ENCODE measurements around the gene OGA.

Gene OGA

DNA sequence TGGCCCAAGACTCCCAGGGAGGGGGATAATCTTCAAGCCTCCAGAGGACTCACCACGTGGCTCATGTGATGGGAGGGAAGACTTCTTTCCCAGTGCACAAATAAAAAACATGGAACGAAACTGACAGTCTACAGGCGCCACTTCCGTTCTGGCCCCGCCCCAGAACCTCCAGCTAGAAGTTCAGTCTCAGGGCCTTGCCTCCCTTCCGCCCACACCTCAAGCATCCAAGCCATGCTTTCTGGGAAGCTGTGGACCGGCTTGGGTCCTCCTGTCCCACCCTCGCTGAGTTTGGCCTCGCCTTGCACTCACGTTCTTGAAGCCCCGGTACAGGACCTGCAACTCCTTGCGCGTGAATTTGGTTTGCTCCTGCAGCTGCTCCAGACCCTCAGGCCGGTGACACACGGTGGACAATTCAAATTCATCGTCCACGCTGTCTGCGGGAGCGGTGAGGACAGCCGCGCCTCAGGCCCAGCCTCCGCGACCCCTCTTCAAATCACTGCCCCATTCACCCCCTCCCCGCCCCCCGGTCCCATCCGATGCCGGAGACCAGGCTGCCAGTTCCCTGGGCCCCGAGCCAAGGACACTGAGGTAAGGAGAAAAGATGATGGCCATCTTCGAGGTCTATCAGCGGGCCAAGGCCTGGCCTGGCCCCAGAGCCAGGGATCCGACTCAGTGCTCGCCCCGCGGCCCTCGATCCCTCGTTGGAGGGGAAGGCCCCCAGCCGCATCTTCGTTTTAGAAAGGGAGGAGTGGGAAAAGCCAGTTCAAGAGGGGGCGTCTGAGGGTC lies 10.7 kb upstream of the OGA start:
- ATAC-seq = no peak
- Mint-ChIP-seq H3K4me1 (peaks cover 47% of the 10 kb centered on the region), H3K36me3 (peaks cover 15% of the 10 kb centered on the region), H3K27ac (no peak overlapping the region), H3K4me3 (peak overlapping the region; percentile 81), H3K9me3 (no peaks in the 10 kb centered on the region)
- DNase-seq (ENCODE audit: low spot score in 2 of 2) = no peak

DNA sequence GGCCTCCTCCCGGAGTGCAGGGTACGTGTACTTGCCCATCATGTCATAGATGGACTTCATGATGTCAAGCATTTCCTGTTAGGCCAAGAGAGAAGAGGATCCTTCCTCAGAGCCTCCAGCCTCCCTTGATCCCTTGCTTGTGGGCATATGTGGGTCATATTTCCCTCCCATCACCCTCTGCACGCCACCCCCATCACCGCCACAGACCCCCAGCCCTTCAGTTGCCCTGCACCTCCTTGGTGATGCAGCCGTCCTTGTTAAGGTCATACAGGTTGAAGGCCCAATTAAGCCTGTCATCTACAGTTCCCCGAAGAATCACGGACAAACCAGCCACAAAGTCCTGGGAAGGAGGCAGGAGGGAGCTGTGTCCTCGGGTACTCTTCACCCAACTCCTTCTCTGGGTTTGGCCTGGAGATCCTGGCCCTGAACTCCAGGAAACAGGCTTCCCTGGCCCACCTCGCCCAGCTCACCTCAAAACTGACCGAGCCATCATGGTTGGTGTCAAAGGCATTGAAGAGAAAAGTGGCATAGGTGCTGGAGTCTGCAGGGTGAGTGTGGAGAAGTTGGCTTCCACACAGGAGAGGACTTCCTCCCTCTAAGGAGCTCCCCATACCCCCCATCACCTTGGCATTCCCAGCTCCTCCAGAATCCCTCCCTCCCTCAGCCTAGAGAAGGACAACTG lies 9.8 kb upstream of the OGA start:
- peaks cover 38% of the 10 kb centered on the region for H3K4me1 Mint-ChIP-seq
- peaks cover 15% of the 10 kb centered on the region for H3K36me3 Mint-ChIP-seq
- no peak for ATAC-seq
- DNase-seq (ENCODE audit: low spot score in 2 of 2) = no peak
- no peaks in the 10 kb centered on the region for H3K9me3 Mint-ChIP-seq
- no peak overlapping the region for H3K4me3 Mint-ChIP-seq
- H3K27ac Mint-ChIP-seq = no peak overlapping the region

DNA sequence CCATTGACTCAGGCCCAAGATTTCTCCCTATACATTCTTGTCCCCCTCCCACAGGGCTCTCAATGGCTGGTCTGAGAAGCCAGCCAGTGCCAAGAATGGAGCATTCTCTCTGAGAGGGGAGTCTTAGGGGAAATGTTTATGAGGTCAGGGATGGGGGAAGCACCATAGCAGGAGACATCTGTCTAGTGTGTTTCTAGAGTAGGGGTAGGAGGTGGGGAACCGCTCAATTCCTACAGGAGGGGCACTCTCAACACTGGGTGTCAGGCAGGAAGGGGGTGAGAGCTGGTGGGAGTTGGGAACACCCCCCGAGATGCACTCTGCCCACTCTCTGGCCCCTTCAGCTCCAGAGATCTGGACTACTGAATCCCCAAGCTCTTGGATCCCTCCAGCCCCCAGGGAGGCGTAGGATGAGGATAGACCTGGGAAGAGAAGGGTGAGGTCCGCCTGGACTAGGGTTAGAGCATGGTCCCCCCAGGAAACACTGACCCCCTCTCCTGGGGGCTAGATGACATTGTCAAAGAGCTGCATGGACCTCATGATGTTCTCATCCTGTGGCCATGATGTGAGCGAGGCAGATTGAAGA lies 8.7 kb upstream of the OGA start:
- ATAC-seq = no peak
- no peak overlapping the region for H3K27ac Mint-ChIP-seq
- no peak overlapping the region for H3K4me3 Mint-ChIP-seq
- H3K36me3 Mint-ChIP-seq = peaks cover 15% of the 10 kb centered on the region
- no peaks in the 10 kb centered on the region for H3K9me3 Mint-ChIP-seq
- DNase-seq (ENCODE audit: low spot score in 2 of 2) = no peak
- peaks cover 30% of the 10 kb centered on the region for H3K4me1 Mint-ChIP-seq

DNA sequence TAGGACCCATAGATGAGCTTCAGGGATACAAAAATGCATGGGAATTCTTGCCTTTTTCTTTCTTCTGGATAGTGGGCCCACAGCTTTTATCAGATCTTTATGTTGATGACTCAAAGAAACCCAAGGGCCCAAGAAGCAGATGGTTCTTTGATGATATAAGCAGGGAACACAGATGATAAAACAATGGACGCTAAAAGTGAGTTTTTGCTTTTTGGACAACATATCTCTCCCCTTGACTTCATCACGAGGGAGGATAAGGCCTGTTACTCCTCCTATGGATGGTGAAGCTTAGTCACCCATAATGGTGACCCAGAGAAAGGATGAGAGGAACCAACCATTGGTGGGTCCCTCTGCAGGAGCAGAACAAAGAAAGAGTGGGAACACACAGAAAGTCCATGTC lies 6.5 kb upstream of the OGA start:
- no peaks in the 10 kb centered on the region for H3K36me3 Mint-ChIP-seq
- H3K9me3 Mint-ChIP-seq = no peaks in the 10 kb centered on the region
- peaks cover 21% of the 10 kb centered on the region for H3K4me1 Mint-ChIP-seq
- H3K4me3 Mint-ChIP-seq = no peak overlapping the region
- no peak for DNase-seq (ENCODE audit: low spot score in 2 of 2)
- ATAC-seq = no peak
- H3K27ac Mint-ChIP-seq = no peak overlapping the region

DNA sequence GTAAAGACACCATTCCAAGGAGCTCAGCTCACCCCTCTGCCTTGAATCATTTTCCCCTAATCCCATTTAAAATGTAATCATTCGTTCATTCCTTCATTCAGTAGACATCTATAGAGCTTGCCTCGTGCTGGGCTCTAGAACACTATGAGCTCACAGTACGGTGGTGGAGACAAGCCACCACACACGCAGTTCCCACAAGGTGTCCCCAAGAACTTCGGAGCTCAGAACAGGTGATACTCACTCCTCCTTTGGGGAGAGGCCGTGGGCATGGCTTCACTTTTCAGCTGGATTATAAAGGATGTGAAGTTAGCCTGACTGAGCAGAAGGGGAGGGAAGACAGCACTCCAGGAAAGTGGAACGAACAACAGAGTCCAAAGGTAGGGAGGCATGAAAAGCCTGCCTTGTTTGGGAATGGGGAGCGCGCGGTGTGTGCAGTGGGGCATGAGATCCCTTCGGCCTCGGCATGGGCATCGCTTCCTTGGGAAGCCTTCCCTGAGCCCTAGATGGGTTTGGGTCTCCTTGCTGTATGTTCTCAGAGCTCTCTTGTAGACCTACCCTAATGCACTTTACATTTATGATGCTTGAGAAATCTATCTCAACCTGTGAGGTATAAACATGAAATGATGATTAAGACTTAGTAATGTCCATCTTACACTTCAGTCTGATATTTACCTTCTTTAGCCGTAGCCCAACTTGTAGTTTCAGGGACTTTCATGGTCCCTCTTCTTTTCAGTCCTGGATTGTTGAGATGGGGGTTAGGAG lies 809 bp upstream of the OGA start:
- Mint-ChIP-seq H3K4me1 (peaks cover 37% of the 10 kb centered on the region), H3K4me3 (peak overlapping the region; percentile 94)
- ATAC-seq = peak; percentile 63

DNA sequence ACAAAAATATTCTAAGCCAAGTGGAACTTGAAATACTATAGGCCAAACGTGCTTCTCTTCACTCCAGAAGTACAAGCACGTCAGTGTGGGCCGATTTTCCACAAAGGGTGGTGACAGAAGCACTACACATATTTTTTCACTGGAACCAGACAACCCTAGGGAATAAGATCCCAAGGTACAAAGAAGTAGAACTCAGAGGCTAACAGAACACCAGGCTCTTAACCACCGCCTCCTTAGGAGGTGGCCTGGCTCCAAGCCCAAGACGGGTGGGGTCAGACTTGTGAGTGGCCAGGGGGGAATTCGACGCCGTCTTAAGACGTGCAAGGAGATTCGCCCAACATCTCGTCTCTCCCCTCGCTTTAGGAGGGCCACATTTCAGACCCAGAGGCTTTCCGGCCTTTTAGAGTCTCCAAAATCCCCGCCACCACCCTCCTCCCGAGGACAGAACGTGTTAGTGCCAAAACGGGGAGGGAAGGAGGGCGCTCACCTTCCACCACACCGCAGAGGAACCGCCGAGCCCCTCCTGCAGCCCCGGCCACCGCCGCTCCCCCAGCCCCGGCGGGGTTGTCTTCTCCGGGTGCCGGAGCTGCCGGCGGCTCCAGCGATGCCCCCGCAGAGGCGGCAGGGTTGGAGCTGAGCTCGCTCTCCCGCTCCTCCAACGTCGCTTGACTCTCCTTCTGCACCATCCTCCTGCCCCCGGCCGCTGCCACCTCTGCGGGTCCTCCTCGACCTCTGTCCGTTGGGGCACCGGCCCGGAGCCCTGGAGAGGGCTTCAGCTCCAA lies 716 bp downstream of the OGA start:
- Mint-ChIP-seq H3K27ac (peak overlapping the region; percentile 99), H3K36me3 (peaks cover 63% of the 10 kb centered on the region), H3K4me1 (peaks cover 47% of the 10 kb centered on the region), H3K4me3 (peak overlapping the region; percentile 94), H3K9me3 (no peaks in the 10 kb centered on the region)
- DNase-seq (ENCODE audit: low spot score in 2 of 2) = no peak
- ATAC-seq = peak; percentile 33

More for the DNA sequence above, 809 bp upstream of the OGA start:
- no peak for DNase-seq (ENCODE audit: low spot score in 2 of 2)
- Mint-ChIP-seq H3K9me3 (no peaks in the 10 kb centered on the region), H3K36me3 (peaks cover 48% of the 10 kb centered on the region), H3K27ac (peak overlapping the region; percentile 99)

DNA sequence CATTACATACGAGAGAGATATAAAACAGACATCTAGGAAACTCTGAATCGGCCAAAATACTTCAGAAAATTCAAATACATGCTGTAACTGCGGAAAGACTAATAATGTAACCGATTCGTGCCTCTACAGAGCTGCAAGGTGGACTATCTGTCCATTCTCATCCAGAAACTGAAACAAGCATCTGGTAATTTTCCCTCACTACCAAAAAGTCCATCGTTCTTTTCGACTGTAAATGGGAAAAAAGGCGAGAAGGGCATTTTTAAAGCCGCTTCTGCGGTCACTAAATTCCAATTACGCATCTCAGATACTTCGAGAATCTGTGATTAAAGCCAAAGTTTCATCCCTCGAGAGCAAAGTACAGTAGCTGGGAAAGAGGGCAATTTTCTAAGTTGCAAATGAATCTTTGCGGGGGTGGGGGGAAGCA lies 1.3 kb downstream of the OGA start:
- DNase-seq (ENCODE audit: low spot score in 2 of 2) (no peak), ATAC-seq (no peak)
- Mint-ChIP-seq H3K9me3 (no peaks in the 10 kb centered on the region), H3K4me1 (peaks cover 49% of the 10 kb centered on the region), H3K36me3 (peaks cover 69% of the 10 kb centered on the region), H3K4me3 (peak overlapping the region; percentile 94), H3K27ac (peak overlapping the region; percentile 99)

DNA sequence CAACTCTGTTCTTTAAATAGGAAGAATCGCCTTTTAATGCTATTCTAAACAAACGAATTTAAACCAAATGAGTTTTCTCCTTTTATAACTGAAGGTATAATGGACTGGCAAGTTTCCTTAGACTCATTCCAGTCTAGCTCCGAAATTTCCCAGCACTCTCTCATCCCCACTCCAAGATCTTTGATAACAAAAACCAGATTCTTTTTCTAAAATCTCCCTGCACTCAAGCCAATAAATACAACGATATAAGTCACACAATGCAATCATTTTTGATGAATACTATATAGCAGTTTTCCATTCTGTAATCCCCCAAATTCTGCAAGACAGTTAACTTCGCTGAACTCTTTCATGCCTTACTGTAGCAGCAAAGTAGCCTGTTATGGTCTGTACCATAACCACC lies 1.9 kb downstream of the OGA start:
- Mint-ChIP-seq H3K36me3 (peaks cover 75% of the 10 kb centered on the region), H3K4me3 (peak overlapping the region; percentile 94), H3K9me3 (no peaks in the 10 kb centered on the region), H3K27ac (peak overlapping the region; percentile 99), H3K4me1 (peaks cover 44% of the 10 kb centered on the region)
- DNase-seq (ENCODE audit: low spot score in 2 of 2) (no peak), ATAC-seq (no peak)

DNA sequence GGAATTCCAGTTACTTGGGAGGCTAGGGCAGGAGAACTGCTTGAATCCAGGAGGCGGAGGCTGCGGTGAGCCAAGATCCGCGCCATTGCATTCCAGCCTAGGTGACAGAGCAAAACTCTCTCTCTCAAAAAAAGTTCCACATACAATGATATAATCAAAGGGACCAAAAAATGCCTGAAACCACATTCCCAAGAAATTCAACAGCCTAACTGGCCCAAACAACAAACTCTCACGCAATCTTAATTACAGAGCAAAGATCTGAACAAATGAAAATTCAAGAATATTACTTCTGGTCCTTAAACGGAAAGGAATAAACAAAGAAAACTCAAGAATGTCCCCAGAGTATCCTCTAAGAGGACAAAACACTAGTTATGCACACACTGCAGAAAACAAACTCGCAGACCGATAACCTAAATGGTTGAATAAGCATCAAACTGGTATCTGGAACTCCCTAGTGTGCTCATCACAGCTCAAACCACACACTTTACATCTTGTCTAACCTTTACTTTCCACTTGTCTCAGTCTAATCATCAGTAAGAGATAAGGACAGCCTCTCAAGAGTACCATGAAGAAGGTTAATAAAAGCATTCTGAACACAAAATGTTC lies 3.7 kb downstream of the OGA start:
- peak; percentile 27 for ATAC-seq
- no peaks in the 10 kb centered on the region for H3K9me3 Mint-ChIP-seq
- no peak for DNase-seq (ENCODE audit: low spot score in 2 of 2)
- peak overlapping the region; percentile 94 for H3K4me3 Mint-ChIP-seq
- H3K4me1 Mint-ChIP-seq = peaks cover 35% of the 10 kb centered on the region
- H3K27ac Mint-ChIP-seq = peak overlapping the region; percentile 99
- H3K36me3 Mint-ChIP-seq = peaks cover 93% of the 10 kb centered on the region

DNA sequence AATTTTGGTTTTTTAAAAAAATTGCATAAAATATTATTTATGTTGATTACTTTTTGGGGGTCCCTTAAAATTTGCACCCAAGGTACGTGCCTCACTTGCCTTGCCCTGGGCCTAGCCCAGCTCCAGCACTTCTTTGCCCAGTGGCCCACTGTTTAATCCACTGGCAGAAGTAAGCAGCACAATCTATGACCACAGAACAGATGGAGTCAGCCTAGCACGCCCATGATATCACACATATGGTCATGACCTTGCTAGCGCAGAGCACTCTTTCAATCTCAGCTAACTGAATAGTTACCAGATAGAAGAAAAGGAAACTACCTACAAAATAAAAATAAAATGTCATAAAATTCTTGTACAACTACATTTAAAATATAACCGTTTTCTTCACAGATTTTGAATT lies 5.6 kb downstream of the OGA start:
- Mint-ChIP-seq H3K4me3 (no peak overlapping the region), H3K4me1 (peaks cover 23% of the 10 kb centered on the region)

DNA sequence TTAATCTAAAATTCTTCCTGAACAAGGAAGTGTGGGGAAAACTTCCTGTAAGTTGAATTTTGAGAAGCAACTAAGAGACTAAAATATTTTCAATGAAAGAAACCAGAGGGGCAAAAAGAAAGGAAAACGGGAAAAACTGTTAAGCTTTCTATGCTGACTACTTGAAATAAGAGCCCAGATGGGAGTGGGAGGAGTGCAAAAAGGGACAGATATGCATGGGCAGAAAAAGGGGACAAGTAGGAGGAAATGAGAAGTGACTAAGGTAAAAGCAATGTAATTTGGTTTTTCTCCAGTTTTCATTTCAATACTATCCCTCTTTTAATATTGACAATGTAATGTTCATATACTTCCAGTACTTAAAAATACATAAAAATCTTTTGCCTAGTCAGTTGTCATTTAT lies 11.1 kb downstream of the OGA start:
- peaks cover 3% of the 10 kb centered on the region for H3K4me1 Mint-ChIP-seq
- H3K9me3 Mint-ChIP-seq = no peaks in the 10 kb centered on the region
- peak overlapping the region; percentile 38 for H3K27ac Mint-ChIP-seq
- DNase-seq (ENCODE audit: low spot score in 2 of 2) (no peak), ATAC-seq (no peak)
- peaks cover 100% of the 10 kb centered on the region for H3K36me3 Mint-ChIP-seq
- H3K4me3 Mint-ChIP-seq = no peak overlapping the region

More for the DNA sequence above, 5.6 kb downstream of the OGA start:
- H3K9me3 Mint-ChIP-seq = no peaks in the 10 kb centered on the region
- peak overlapping the region; percentile 68 for H3K27ac Mint-ChIP-seq
- H3K36me3 Mint-ChIP-seq = peaks cover 98% of the 10 kb centered on the region
- ATAC-seq (no peak), DNase-seq (ENCODE audit: low spot score in 2 of 2) (no peak)

DNA sequence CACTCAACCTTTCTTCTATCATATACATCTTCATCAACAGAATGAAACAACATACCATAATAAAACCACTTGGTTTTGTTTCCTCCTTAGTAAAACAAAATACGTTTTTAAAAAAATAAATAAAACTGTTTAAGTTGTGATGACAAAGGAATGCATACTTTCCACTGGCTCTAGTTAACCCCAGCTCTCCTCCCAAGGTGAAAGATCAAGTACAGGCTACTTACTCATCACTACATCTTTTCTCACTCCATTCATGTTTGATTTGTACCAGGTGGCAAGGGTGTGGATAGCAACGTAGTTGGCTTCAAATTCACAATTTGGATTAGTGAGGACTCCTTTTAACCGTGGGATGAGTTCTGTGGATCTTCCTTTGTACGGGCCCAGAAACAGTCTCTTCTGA lies 14.7 kb downstream of the OGA start:
- Mint-ChIP-seq H3K4me3 (no peak overlapping the region), H3K36me3 (peaks cover 100% of the 10 kb centered on the region), H3K27ac (no peak overlapping the region), H3K4me1 (peaks cover 22% of the 10 kb centered on the region), H3K9me3 (no peaks in the 10 kb centered on the region)
- no peak for DNase-seq (ENCODE audit: low spot score in 2 of 2)
- no peak for ATAC-seq

DNA sequence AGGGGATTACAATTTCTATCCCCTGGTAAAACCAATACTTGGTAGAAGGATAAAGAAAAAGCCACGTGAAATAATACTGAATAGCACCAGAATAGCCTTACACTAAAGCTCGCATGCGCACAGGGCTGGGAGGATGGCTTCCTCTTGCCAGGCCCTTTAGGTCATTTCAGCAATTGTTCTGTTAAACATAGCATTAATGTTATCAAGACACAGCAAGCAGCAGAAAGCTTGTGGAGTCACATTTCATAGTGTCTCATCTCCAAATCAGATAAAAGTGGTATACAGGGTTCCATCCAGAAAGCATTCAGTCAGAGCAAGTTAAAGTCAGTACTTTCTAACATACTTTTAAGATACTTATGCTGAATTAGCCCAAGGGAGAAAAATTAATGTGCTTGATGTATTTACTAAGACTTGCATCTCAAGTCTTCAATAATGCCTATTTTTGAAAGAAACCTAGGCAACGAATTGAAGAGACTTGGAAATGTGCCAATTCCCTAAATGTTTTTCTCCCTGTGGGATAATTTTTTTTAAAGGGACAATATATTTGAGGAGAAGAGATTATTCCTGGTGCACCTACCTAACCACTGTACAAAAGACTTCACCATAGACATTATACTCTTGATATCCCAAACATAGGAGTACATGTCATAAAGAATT lies 20.7 kb downstream of the OGA start:
- no peaks in the 10 kb centered on the region for H3K9me3 Mint-ChIP-seq
- ATAC-seq (no peak), DNase-seq (ENCODE audit: low spot score in 2 of 2) (no peak)
- peak overlapping the region; percentile 20 for H3K27ac Mint-ChIP-seq
- peaks cover 100% of the 10 kb centered on the region for H3K36me3 Mint-ChIP-seq
- H3K4me3 Mint-ChIP-seq = no peak overlapping the region
- H3K4me1 Mint-ChIP-seq = peaks cover 22% of the 10 kb centered on the region

DNA sequence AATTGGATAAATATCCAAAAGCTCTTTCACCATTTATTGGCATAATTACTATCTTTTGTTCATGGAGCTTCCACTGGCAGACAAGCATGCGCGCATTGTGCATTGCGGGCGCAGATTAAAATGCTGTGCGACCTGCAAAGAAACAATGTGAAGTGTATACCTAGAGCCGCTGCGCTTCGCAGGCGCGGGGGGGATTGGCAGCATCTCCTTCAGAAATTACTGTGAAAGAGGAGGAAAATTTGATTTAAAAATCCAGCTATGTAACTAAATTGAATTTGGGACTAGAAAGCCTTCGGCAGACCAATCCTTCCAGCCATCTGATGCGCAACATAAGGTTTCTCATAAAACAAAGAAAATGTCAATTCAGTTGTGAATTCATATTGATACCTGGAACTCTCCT lies 24.7 kb downstream of the OGA start:
- H3K9me3 Mint-ChIP-seq = no peaks in the 10 kb centered on the region
- no peak for ATAC-seq
- H3K27ac Mint-ChIP-seq = no peak overlapping the region
- peaks cover 100% of the 10 kb centered on the region for H3K36me3 Mint-ChIP-seq
- DNase-seq (ENCODE audit: low spot score in 2 of 2) = no peak
- no peaks in the 10 kb centered on the region for H3K4me1 Mint-ChIP-seq
- no peak overlapping the region for H3K4me3 Mint-ChIP-seq
